K562 (cell line): ENCODE data around the gene RALB. TPM values are rescaled to one million over a fixed set of nuclear protein-coding genes. Genes with fewer than 3 reads are reported as not detected.

ENCODE experiments used
- ATAC-seq: fragments of 200-7000 bp; cut with Tn5 transposase; 3 replicates; pipeline ENCODE4 v1.9.1; 2020; ENCODE audit warnings: moderate library complexity
- BruUV-seq: library from RNA; stranded (reverse); fragments of 400-500 nt; replicated peaks from 2 replicates; lab custom pipeline; 2021; lab: Mats Ljungman, UMichigan
- CTCF ChIA-PET: fragments of 300-600 bp; formaldehyde crosslinking; extraction: SDS; loops from one replicate; lab custom pipeline; 2021; ENCODE audit warnings: low intra/inter-chr PET ratio; lab: Yijun Ruan, JAX
- POLR2A ChIA-PET: fragments of 300-600, 350-650 bp; sonication (Branson Sonifier 250); formaldehyde crosslinking; extraction: SDS; loops from one replicate; lab custom pipeline; 2021; ENCODE audit warnings: antibody characterized with exemption, inconsistent platforms; lab: Yijun Ruan, JAX
- DNase-seq, 4 experiments: peaks; one replicate each; pipeline versions ENCODE4 v3.0.0 to v3.0.0-alpha.2; 2011 to 2018; ENCODE audit warnings: low spot score in 3 of 4, mixed read lengths in 3 of 4; ENCODE audit errors: extremely low read depth in 1 of 4
- FAIRE-seq: peaks from 2 replicates; lab custom pipeline; 2011; peaks lifted over from hg19 to GRCh38; lab: Jason Lieb, UNC
- H2AFZ ChIP-seq: 2 replicates; pipeline ENCODE4 v1.6.0; 2011; ENCODE audit warnings: low read depth, low read length, control low read depth, inconsistent platforms
- H3K27ac ChIP-seq: fragments of 200-600 bp; 3 replicates; pipeline ENCODE4 v1.8.0; 2011; ENCODE audit warnings: low read depth, mild to moderate bottlenecking, control low read depth, inconsistent platforms, low read length, moderate library complexity, mixed read lengths; ENCODE audit errors: extremely low read depth
- H3K27me3 ChIP-seq, 2 experiments: fragments of 300-600 bp in 1 of 2; 2 replicates in 1 of 2; 3 replicates in 1 of 2; pipeline versions ENCODE4 v1.6.0 to v1.8.0; 2011; ENCODE audit warnings: inconsistent platforms in 2 of 2, low read length in 2 of 2, mild to moderate bottlenecking in 1 of 2, mixed read lengths in 1 of 2, moderate library complexity in 1 of 2; ENCODE audit not compliant: control insufficient read depth in 2 of 2, insufficient read depth in 2 of 2
- H3K36me3 ChIP-seq: fragments of 300-600 bp; 3 replicates; pipeline ENCODE4 v1.8.0; 2011; ENCODE audit warnings: mild to moderate bottlenecking, low read length, inconsistent platforms; ENCODE audit not compliant: control insufficient read depth, insufficient read depth
- H3K4me1 ChIP-seq, 2 experiments: fragments of 200-600 bp in 1 of 2; replicated peaks in 1 of 2; 2 replicates in 1 of 2; 3 replicates in 1 of 2; pipeline versions ENCODE4 v1.5.1 to v1.8.0; 2011; ENCODE audit warnings: inconsistent platforms in 2 of 2, low read length in 2 of 2, mild to moderate bottlenecking in 1 of 2, mixed read lengths in 1 of 2, moderate library complexity in 1 of 2; ENCODE audit not compliant: control insufficient read depth in 2 of 2, insufficient read depth in 2 of 2
- H3K4me2 ChIP-seq: 2 replicates; pipeline ENCODE4 v1.6.1; 2011; ENCODE audit warnings: low read length, control low read depth, inconsistent platforms, mixed read lengths; ENCODE audit not compliant: insufficient read depth
- H3K4me3 ChIP-seq: fragments of 200-600 bp; sonication (generic), shearing (Covaris generic); 2 replicates; pipeline ENCODE4 v1.5.1; 2016; ENCODE audit warnings: control low read depth, inconsistent platforms
- H3K79me2 ChIP-seq: fragments of 200-600 bp; 3 replicates; pipeline ENCODE4 v1.8.0; 2011; ENCODE audit warnings: low read length, inconsistent platforms; ENCODE audit not compliant: control insufficient read depth, insufficient read depth
- H3K9ac ChIP-seq, 2 experiments: 2 replicates each; pipeline versions ENCODE4 v1.6.0 to v1.6.1; 2011; ENCODE audit warnings: low read depth in 2 of 2, low read length in 2 of 2, control low read depth in 1 of 2, inconsistent platforms in 1 of 2, mild to moderate bottlenecking in 1 of 2, mixed read lengths in 1 of 2; ENCODE audit not compliant: insufficient read depth in 1 of 2
- H3K9me1 ChIP-seq: one replicate; pipeline ENCODE4 v1.6.0; 2011; ENCODE audit warnings: inconsistent platforms, mild to moderate bottlenecking, low read length, moderate library complexity; ENCODE audit not compliant: control insufficient read depth, insufficient read depth
- H3K9me3 ChIP-seq: replicated peaks from 2 replicates; pipeline ENCODE4 v1.5.1; 2011; ENCODE audit warnings: low read depth, low read length, inconsistent platforms; ENCODE audit not compliant: control insufficient read depth, insufficient read depth
- H4K20me1 ChIP-seq: replicated peaks from 2 replicates; pipeline ENCODE4 v1.6.1; 2011; ENCODE audit warnings: low read length, inconsistent platforms, mixed read lengths; ENCODE audit not compliant: control insufficient read depth, insufficient read depth
- EP300 ChIP-seq: IDR thresholded peaks from 2 replicates; pipeline ENCODE4 v1.6.1; 2012; ENCODE audit warnings: low read length, improper control_type of control experiment
- MGA ChIP-seq: fragments of 450-650 bp; IDR thresholded peaks from 2 replicates; pipeline ENCODE4 v1.6.1; 2016; ENCODE audit warnings: mild to moderate bottlenecking, moderate library complexity
- ZNF174 ChIP-seq: fragments of 250-450 bp; sonication (Bioruptor Pico); IDR thresholded peaks from 2 replicates; pipeline ENCODE4 v1.4.0; 2020; ENCODE audit warnings: mild to moderate bottlenecking
- WGBS: fragments of 100-300 bp; shearing (Covaris generic); methylation state at CpG from one replicate; pipeline ENCODE4 v1.1.6; 2016; ENCODE audit warnings: low coverage, mixed read lengths; ENCODE audit not compliant: insufficient coverage; ENCODE audit errors: missing lambda C conversion rate; 5-methylcytosine and 5-hydroxymethylcytosine counted together
- in situ Hi-C: fragments of 300-500 bp; cut with MboI; formaldehyde crosslinking; loops from 4 replicates; pipeline ENCODE4 v1.15.0; 2018; ENCODE audit warnings: inconsistent platforms, mixed read lengths
- intact Hi-C: fragments of 100-400 bp; cut with micrococcal nuclease; formaldehyde crosslinking; loops from 2 replicates; pipeline ENCODE4 v1.14.2; 2022
- polyA plus RNA-seq, 8 experiments: library from polyadenylated mRNA; depleted of rRNA in 4 of 8; stranded (reverse) in 5 of 8; unstranded in 3 of 8; fragments of >200 nt; fragmentation: Nextera tagmentation in 2 of 8; fragmentation: Illumina TruSeq in 1 of 8; extraction: Ambion mirVana in 2 of 8; extraction: Trizol in 1 of 8; gene quantifications; 2 replicates each; pipeline versions ENCODE4 v1.2.1 to v1.2.3, GENCODE V29; 2011 to 2014; ENCODE audit warnings: inconsistent platforms in 1 of 8, missing spikeins in 1 of 8
- total RNA-seq, 7 experiments: library from RNA; depleted of rRNA in 6 of 7; stranded (reverse); fragments of >200 nt in 6 of 7; fragmentation: Illumina TruSeq in 2 of 7; extraction: Trizol in 2 of 7; gene quantifications; 2 replicates each; pipeline versions ENCODE4 v1.2.1 to v1.2.3, GENCODE V29; 2011 to 2021; ENCODE audit warnings: low replicate concordance in 1 of 7

Gene RALB
- total and polyA plus RNA-seq, 9 of the 15 experiments (the other 6 are each of a cell fraction or from before 2014, with no cell fraction given) = 14.8 to 65.6 (median 38.4) TPM

- intact Hi-C loops = no loop called here
- H3K4me1 ChIP-seq = no peaks in the 10 kb centered on the region
- no peak overlapping the region for H2AFZ ChIP-seq
- ATAC-seq (no peak), DNase-seq (no peak), FAIRE-seq (no peak)
- H3K9me1 ChIP-seq = no peaks in the 10 kb centered on the region
- no peak for TF ChIP-seq ZNF174
- no peak for TF ChIP-seq EP300
- no peak for TF ChIP-seq MGA
- no peak overlapping the region for H3K4me3 ChIP-seq
- no peak overlapping the region for H3K4me2 ChIP-seq
- ChIA-PET CTCF (interaction anchor here (0.6 kb wide), 1 partner anchor 531 kb away, joined by 3 read pairs; no protein-coding TSS in a partner anchor), POLR2A (no interaction called here)
- H3K27me3 ChIP-seq = no peaks in the 10 kb centered on the region
- H3K9ac ChIP-seq = no peak overlapping the region
- WGBS = 75% methylated on average over 6 of the region's 6 CpGs
- in situ Hi-C loops = no loop called here
- no peak overlapping the region for H3K27ac ChIP-seq
- no peaks in the 10 kb centered on the region for H3K9me3 ChIP-seq
- H3K79me2 ChIP-seq = no peaks in the 10 kb centered on the region
- no TSS peak for BruUV-seq
- H3K36me3 ChIP-seq = peaks cover 16% of the 10 kb centered on the region; the same call in 2 of the 3 replicates
- 0 out of 2 replicates have a peak, but pooled peaks cover 2% of the 10 kb centered on the region for H4K20me1 ChIP-seq
Measured at GRCh38 chr2:120285056-120285455, 32.4 kb downstream of the RALB start.
